Stimulated activated naive B cell treated with anti-CD40 and anti-IgM and Interleukin-4, amounts not matched to agents 10 μg/mL and 1 μg/mL and 100 μg/mL, for 72 hours (primary cell): ENCODE data around the gene ELFN1.
A peak's percentile ranks its signal among the peaks of the same experiment; 100 is the strongest.

Experiments used
- ATAC-seq, 2 donors: fragments of 150-1000 bp; cut with Tn5 transposase; replicated peaks; 2 replicates each; pipeline ENCODE4 v1.10.0; 2021; ENCODE audit warnings: moderate library complexity in 1 of 2
- DNase-seq: peaks from one replicate; pipeline ENCODE4 v3.0.0; 2021
- H3K27ac Mint-ChIP-seq: one replicate; pipeline ENCODE4 v1.8.0; 2022; ENCODE audit warnings: mild to moderate bottlenecking, mixed read lengths
- H3K27me3 Mint-ChIP-seq, 2 donors: one replicate each; pipeline ENCODE4 v1.8.0; 2022; ENCODE audit warnings: mixed read lengths in 2 of 2
- H3K36me3 Mint-ChIP-seq, 2 donors: one replicate each; pipeline ENCODE4 v1.8.0; 2022; ENCODE audit warnings: mixed read lengths in 2 of 2, mild to moderate bottlenecking in 1 of 2
- H3K4me1 Mint-ChIP-seq, 2 donors: one replicate each; pipeline ENCODE4 v1.8.0; 2022; ENCODE audit warnings: mixed read lengths in 2 of 2, mild to moderate bottlenecking in 1 of 2
- H3K4me3 Mint-ChIP-seq, 2 donors: one replicate each; pipeline ENCODE4 v1.8.0; 2022; ENCODE audit warnings: mild to moderate bottlenecking in 2 of 2, mixed read lengths in 2 of 2, moderate library complexity in 1 of 2
- H3K9me3 Mint-ChIP-seq, 2 donors: one replicate each; pipeline ENCODE4 v1.8.0; 2022; ENCODE audit warnings: mixed read lengths in 2 of 2, mild to moderate bottlenecking in 1 of 2

The ELFN1 gene

GRCh38 chr7:1747004-1747801 lies 77.1 kb downstream of the ELFN1 start:
- DNase-seq, result no peak
- Mint-ChIP-seq H3K4me1 (peaks cover 12 to 15% of the 10 kb centered on the region in 2 donors), H3K27ac (no peak overlapping the region), H3K27me3 (peaks cover 16 to 33% of the 10 kb centered on the region in 2 donors), H3K36me3 (no peaks in the 10 kb centered on the region), H3K4me3 (no peak overlapping the region), H3K9me3 (no peaks in the 10 kb centered on the region)
- ATAC-seq, result no peak

DNA sequence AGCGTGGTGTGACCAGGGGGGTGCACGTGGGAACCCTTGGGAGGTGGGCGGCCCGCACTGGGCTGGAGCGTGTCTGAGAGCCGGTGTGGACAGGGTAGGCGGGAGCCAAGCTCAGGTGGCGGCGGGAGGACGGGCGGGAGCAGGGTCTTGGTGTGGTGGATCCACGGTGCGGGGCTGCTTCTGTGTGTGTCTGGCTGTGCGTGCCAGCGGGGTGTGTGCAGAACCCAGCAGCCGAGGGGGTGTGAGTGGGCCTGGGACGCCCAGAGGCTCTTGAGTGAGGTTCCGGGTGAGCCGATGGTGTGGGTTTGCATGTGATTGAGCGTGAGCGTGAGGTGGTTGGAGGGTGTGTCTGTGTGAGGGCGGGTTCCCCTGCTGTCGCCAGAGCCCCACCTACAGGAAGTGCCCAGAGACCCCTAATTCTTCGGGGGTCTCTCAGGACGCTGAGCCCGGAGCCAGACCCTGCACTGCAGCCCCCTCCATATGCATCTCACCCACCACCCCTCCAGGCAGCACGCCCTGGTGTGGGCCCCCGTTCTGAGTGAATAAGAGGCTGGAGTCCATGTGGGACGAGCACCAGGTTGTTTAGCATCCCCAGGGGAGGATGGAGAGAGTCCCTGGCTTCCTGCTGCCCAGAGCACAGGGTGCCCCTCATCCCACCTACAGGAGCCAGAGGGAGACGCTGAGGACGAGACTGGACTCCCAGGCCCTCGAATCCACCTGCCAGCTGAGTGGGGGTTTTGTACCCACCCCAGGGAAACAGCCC lies 78.2 kb downstream of the ELFN1 start:
- Mint-ChIP-seq H3K4me1 (peaks cover 10 to 14% of the 10 kb centered on the region in 2 donors), H3K27me3 (peaks cover 9 to 24% of the 10 kb centered on the region in 2 donors), H3K27ac (no peak overlapping the region), H3K36me3 (no peaks in the 10 kb centered on the region), H3K4me3 (no peak overlapping the region), H3K9me3 (no peaks in the 10 kb centered on the region)
- DNase-seq (no peak), ATAC-seq (peak in 1 of 2 donors; percentile 40)

DNA sequence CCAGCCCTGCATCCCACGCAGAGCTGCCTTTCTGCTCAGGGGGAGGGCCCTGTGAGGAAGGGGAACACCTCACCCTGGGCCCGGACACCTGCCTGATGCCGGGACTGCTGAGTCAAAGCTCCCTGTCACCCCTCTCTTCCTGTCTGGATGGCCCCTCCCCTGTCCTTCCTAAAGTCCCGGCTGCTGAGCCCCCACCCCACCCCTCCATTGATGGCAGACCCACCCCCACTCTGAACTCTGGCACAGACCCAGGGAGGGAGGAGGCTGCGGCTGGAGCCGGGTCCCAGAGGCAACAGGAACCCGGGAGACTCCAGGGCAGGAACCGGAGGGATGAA lies 78.7 kb downstream of the ELFN1 start:
- DNase-seq (no peak), ATAC-seq (no peak)
- H3K9me3 Mint-ChIP-seq, result no peaks in the 10 kb centered on the region
- no peaks in the 10 kb centered on the region for H3K36me3 Mint-ChIP-seq
- H3K27ac Mint-ChIP-seq, result no peak overlapping the region
- H3K4me3 Mint-ChIP-seq, result no peak overlapping the region
- H3K4me1 Mint-ChIP-seq, result peaks cover 13 to 17% of the 10 kb centered on the region in 2 donors
- peaks cover 9 to 22% of the 10 kb centered on the region in 2 donors for H3K27me3 Mint-ChIP-seq

GRCh38 chr7:1749351-1749863 lies 79.3 kb downstream of the ELFN1 start:
- ATAC-seq (no peak), DNase-seq (no peak)
- H3K27ac Mint-ChIP-seq, result no peak overlapping the region
- H3K4me1 Mint-ChIP-seq, result peaks cover 13 to 18% of the 10 kb centered on the region in 2 donors
- no peak overlapping the region for H3K4me3 Mint-ChIP-seq
- H3K36me3 Mint-ChIP-seq, result no peaks in the 10 kb centered on the region
- no peaks in the 10 kb centered on the region for H3K9me3 Mint-ChIP-seq
- peaks cover 9 to 22% of the 10 kb centered on the region in 2 donors for H3K27me3 Mint-ChIP-seq

DNA sequence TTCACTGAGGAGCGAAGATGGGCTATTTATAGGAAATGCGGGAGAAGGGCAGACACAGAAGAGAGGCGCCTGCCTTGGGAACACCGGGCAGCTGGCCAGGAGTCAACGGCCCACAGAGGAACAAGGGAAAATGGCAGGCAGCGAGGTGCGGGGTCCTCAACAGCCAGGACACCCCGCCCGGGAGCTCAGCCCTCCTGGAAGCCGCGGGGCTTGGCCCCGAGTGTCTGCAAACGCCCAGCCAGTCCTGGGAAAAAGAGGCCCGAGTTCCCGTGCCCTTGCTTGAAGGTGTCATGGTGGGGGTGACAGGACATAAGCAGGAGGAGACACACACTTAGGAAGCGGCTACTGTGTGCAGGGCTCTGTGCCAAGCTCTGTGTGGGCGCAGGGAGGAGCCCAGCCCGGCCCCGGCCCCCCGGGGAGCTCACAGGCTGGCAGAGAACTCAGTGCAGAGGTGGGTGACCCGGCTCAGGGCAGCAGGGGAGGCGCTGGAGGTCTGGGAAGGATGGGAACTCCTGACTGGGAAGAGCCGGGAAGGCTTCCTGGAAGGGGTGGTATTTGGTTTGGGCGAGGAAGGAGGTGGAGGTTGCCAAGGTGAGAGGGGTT lies 79.9 kb downstream of the ELFN1 start:
- Mint-ChIP-seq H3K27ac (no peak overlapping the region), H3K36me3 (no peaks in the 10 kb centered on the region), H3K4me1 (peaks cover 16 to 24% of the 10 kb centered on the region in 2 donors), H3K4me3 (no peak overlapping the region), H3K9me3 (no peaks in the 10 kb centered on the region), H3K27me3 (peaks cover 9 to 22% of the 10 kb centered on the region in 2 donors)
- DNase-seq (no peak), ATAC-seq (no peak)

DNA sequence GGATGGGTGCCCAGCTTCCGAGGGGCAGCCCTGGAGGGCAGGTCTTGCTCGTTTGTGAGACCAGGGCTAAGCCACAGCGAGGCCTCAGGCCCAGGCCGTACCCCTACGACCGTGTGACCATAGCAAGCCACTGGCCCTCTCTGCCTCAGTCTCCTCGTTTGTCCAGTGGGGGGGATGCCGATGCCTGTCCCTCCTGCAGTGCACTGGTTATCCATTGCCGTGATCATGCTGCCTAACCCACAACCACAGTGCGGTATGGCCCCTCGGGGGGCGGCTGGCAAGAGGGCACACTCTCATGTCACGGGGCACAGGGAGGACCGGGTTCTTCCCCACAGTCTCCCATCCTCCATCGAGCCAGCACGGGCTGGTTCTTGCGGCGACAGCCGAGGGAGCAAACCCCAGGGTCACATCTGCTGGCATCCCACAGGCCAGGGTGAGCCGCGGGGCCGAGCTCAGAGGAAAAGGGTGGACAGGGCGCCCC lies 80.5 kb downstream of the ELFN1 start:
- H3K27me3 Mint-ChIP-seq, result peaks cover 9 to 22% of the 10 kb centered on the region in 2 donors

DNA sequence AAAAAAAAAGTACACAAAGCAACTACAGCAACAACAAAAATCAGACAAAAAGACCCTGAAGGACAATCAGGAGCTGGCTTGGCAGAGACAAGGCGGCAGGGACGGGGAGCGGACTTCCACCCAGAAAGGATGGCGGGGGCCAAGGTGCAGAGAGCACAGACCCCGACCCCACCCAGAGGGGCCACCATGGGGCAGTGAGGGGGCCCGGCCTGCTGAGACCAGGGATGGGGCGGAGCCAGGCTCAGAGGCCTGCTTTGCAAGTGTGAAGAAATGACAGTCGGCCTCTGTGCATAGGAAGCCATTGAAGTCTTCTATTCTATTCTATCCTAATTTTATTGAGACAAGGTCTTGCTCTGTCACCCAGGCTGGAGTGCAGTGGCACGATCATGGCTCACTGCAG lies 82.0 kb downstream of the ELFN1 start:
- peaks cover 25 to 35% of the 10 kb centered on the region in 2 donors for H3K4me1 Mint-ChIP-seq
- no peak overlapping the region for H3K4me3 Mint-ChIP-seq
- DNase-seq (no peak), ATAC-seq (no peak)
- H3K27me3 Mint-ChIP-seq, result peaks cover 12 to 34% of the 10 kb centered on the region in 2 donors
- no peaks in the 10 kb centered on the region for H3K9me3 Mint-ChIP-seq
- H3K27ac Mint-ChIP-seq, result no peak overlapping the region
- H3K36me3 Mint-ChIP-seq, result no peaks in the 10 kb centered on the region

More for the DNA sequence above, 80.5 kb downstream of the ELFN1 start:
- no peak overlapping the region for H3K4me3 Mint-ChIP-seq
- ATAC-seq (no peak), DNase-seq (no peak)
- peaks cover 16 to 24% of the 10 kb centered on the region in 2 donors for H3K4me1 Mint-ChIP-seq
- no peaks in the 10 kb centered on the region for H3K9me3 Mint-ChIP-seq
- no peaks in the 10 kb centered on the region for H3K36me3 Mint-ChIP-seq
- H3K27ac Mint-ChIP-seq, result no peak overlapping the region

DNA sequence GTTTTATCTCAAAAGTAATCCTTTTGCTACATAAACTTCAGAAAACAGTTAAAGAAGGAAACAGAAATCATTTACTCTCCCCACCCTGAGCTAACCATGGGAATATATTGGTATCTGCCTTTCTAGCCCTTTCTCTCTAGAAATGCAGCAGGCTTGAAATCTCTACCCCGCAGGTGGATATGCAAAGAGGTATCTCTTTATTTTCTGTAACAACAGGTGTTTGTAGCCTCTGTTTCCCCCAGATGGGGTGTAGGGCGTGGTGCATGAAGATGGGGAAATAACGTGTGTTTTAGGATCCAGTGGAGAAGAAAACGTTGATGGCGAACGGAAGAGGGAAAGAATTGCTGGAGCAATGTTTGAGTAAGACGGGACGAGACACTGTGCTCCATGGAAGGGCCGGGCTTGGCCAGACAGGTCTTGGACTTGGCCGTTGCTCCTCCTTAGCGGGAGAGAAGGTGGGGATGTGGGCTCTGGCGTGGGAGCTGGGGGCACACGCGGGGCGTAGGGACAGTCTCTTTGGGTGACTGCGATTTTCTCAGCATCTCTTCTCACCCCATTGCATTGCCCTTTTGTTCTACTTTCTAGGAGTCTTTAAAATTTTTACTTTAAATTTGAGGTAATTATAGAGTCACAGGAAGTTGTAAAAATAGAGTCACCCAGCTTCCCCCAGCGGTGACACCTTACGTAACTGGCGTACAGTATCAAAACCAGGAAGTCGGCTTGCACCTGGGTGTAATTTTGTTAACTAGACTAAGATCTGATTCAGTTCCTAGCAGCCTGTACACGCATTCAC lies 82.9 kb downstream of the ELFN1 start:
- Mint-ChIP-seq H3K27me3 (peaks cover 14 to 33% of the 10 kb centered on the region in 2 donors), H3K27ac (no peak overlapping the region), H3K9me3 (no peaks in the 10 kb centered on the region), H3K4me3 (no peak overlapping the region), H3K4me1 (peaks cover 23 to 31% of the 10 kb centered on the region in 2 donors), H3K36me3 (no peaks in the 10 kb centered on the region)
- no peak for DNase-seq
- ATAC-seq, result peak; percentile 39 to 40

- no peaks in the 10 kb centered on the region for H3K9me3 Mint-ChIP-seq
- peaks cover 19 to 29% of the 10 kb centered on the region in 2 donors for H3K4me1 Mint-ChIP-seq
- H3K27me3 Mint-ChIP-seq, result peaks cover 14 to 33% of the 10 kb centered on the region in 2 donors
- no peak overlapping the region for H3K4me3 Mint-ChIP-seq
- ATAC-seq (no peak), DNase-seq (no peak)
- H3K36me3 Mint-ChIP-seq, result no peaks in the 10 kb centered on the region
- H3K27ac Mint-ChIP-seq, result no peak overlapping the region
Measured at GRCh38 chr7:1753564-1753867, 83.4 kb downstream of the ELFN1 start.

DNA sequence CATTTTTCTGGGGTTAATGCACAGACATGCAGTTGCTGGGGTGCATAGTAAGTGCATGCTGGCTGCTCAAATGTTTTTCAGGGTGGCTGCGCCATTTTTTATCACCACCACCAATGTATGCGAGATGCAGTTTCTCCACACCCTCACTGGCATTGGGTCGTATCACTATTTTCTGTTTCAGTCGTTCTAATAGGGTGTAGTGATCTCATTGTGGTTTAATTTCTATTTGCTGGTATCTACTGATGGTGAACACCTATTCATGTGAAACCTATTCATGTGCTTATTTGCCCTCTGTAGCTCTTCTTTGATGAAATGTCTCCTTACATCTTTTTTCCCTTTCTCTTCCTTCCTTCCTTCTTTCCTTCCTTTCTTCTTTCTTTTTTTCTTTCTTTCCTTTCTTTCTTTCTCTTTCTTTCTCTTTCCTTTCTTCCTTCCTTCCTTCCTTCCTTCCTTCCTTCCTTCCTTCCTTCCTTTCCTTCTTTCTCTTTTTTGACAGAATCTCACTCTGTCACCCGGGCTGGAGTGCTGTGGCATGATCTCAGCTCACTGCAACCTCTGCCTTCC lies 84.3 kb downstream of the ELFN1 start:
- Mint-ChIP-seq H3K4me3 (no peak overlapping the region), H3K27me3 (peaks cover 17 to 33% of the 10 kb centered on the region in 2 donors), H3K36me3 (no peaks in the 10 kb centered on the region), H3K4me1 (peaks cover 21 to 29% of the 10 kb centered on the region in 2 donors), H3K9me3 (no peaks in the 10 kb centered on the region), H3K27ac (no peak overlapping the region)
- ATAC-seq, result peak; percentile 30 to 59
- DNase-seq, result no peak

DNA sequence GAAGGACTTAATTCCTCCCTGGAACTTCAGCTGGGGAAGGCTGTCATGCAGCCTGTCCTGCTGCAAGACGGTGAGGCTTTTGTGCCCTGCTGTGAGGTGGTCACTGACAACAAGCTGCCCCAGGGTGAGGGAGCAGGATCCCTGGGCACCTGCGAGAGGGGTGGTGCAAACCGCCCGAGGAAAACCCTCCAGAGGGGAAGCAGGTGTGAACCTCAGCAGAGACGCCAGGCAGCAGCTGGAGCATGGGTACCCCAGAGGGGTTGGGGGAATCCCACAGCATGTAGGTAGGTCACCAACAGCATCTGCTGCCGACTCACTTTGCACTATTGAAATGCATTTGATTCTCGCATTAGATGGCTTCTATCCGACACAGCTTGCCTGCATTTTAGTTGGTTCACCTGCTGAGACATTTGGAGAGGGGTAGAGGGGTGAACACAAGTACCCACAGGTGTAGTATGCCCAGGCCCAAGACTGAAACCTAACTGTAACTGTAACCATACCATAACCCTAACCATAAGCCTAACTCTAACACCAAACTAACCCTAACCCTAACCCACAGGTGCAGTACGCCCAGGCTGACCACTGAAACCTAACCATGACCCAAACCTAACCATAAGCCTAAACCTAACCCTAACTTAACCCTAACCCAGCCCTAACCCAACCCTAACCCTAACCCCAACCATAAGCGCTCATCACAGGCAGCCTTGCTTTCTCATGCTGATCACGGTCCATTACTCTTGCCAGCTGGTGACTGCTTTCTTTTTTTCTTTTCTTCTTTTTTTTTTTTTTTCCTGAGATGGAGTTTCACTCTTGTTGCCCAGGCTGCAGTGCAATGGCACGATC lies 85.9 kb downstream of the ELFN1 start:
- Mint-ChIP-seq H3K4me3 (peak overlapping the region in 1 of 2 donors; percentile 19), H3K27me3 (peaks cover 17 to 37% of the 10 kb centered on the region in 2 donors), H3K27ac (peak overlapping the region; percentile 56), H3K4me1 (peaks cover 21 to 29% of the 10 kb centered on the region in 2 donors), H3K36me3 (no peaks in the 10 kb centered on the region), H3K9me3 (no peaks in the 10 kb centered on the region)
- ATAC-seq (peak; percentile 54 to 67), DNase-seq (no peak)

DNA sequence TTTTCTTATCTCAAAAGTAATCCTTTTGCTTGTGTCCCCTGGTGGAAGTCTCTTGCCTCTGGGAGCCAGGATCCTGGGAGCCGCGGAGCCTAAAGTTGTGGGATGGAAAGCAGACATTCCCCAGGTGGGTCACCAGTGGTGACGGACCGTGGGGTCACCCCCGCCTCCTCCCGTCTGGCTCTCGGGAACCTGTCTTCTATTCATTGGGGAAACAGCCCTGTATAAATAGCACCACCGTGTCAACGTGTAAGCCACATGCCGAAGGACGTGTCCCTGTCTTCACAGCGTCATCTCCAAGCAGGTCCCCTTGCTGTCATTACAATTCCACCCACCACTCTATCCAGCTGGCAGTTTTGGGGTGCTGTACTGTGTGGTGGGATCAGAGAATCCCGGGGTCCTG lies 87.5 kb downstream of the ELFN1 start:
- no peaks in the 10 kb centered on the region for H3K36me3 Mint-ChIP-seq
- DNase-seq, result no peak
- no peak overlapping the region for H3K4me3 Mint-ChIP-seq
- H3K9me3 Mint-ChIP-seq, result peaks cover 0 to 4% of the 10 kb centered on the region in 2 donors
- H3K27me3 Mint-ChIP-seq, result peaks cover 17 to 37% of the 10 kb centered on the region in 2 donors
- ATAC-seq, result no peak
- H3K4me1 Mint-ChIP-seq, result peaks cover 21 to 28% of the 10 kb centered on the region in 2 donors
- H3K27ac Mint-ChIP-seq, result no peak overlapping the region
